Activated CD8-positive, alpha-beta memory T cell treated with anti-CD3 and anti-CD28 coated beads for 36 hours (primary cell): ENCODE results near the gene DOCK6. TPM values are rescaled to one million over a fixed set of nuclear protein-coding genes. Genes with fewer than 3 reads are reported as not detected.
"Not testable (repeated sequence)": the region's sequence is repeated elsewhere in the genome, so short reads cannot be mapped to it uniquely, and the experiment has no call there.

Source experiments
- CTCF ChIA-PET: fragments of 350-600 bp; sonication (Branson Sonifier 250); formaldehyde crosslinking; loops from one replicate; lab custom pipeline; 2021; ENCODE audit warnings: antibody characterized with exemption; lab: Charles Lee
- POLR2A ChIA-PET: fragments of 350-600 bp; sonication (Branson Sonifier 250); formaldehyde crosslinking; loops from one replicate; lab custom pipeline; 2021; ENCODE audit warnings: antibody characterized with exemption; lab: Charles Lee
- total RNA-seq, 2 experiments: library from RNA; stranded (reverse); gene quantifications; one replicate each; pipeline ENCODE4 v1.2.3, GENCODE V29; 2021

Gene DOCK6
- total RNA-seq, 2 experiments from 2014 or later: 2.2 to 3.0 TPM

GRCh38 chr19:11169896-11170678, 92.2 kb downstream of the DOCK6 start:
- CTCF ChIA-PET: no interaction called here
- POLR2A ChIA-PET: no interaction called here

- POLR2A ChIA-PET: no interaction called here
- CTCF ChIA-PET: no interaction called here
Measured at GRCh38 chr19:11168568-11168967, 93.8 kb downstream of the DOCK6 start.

- CTCF ChIA-PET: no interaction called here
Measured at GRCh38 chr19:11166281-11167142, 95.8 kb downstream of the DOCK6 start.

GRCh38 chr19:11165486-11166030, 96.8 kb downstream of the DOCK6 start:
- ChIA-PET CTCF (no interaction called here), POLR2A (no interaction called here)

More at GRCh38 chr19:11166281-11167142, 95.8 kb downstream of the DOCK6 start:
- POLR2A ChIA-PET: no interaction called here

GRCh38 chr19:11164879-11165406, 97.4 kb downstream of the DOCK6 start:
- ChIA-PET POLR2A (no interaction called here), CTCF (no interaction called here)

GRCh38 chr19:11164296-11164695, 98.0 kb downstream of the DOCK6 start:
- ChIA-PET CTCF (interaction anchor here (0.6 kb wide), 2 partner anchors 79 to 223 kb away, joined by 3 read pairs; no protein-coding TSS in a partner anchor), POLR2A (interaction anchor here (0.6 kb wide), 1 partner anchor 49 kb away, joined by 3 read pairs; no protein-coding TSS in a partner anchor)

- POLR2A ChIA-PET, CTCF ChIA-PET: not testable (repeated sequence)
Measured at GRCh38 chr19:11160440-11160768, 101.9 kb downstream of the DOCK6 start.

GRCh38 chr19:11159598-11160439, 102.5 kb downstream of the DOCK6 start:
- POLR2A ChIA-PET: no interaction called here
- CTCF ChIA-PET: no interaction called here

GRCh38 chr19:11155373-11156120, 106.8 kb downstream of the DOCK6 start, which contains the start of gene SPC24:
TSS of gene SPC24 (minus strand) at chr19:11155782. CDS start at chr19:11155776, 6 bp downstream.
- ChIA-PET POLR2A (interaction anchor here (0.5 to 1.0 kb wide), 3 partner anchors 9 to 404 kb away, joined by 3 to 4 read pairs (median 4); no protein-coding TSS in a partner anchor), CTCF (interaction anchor here (0.5 to 1.8 kb wide), 3 partner anchors 19 to 831 kb away, joined by 3 to 4 read pairs (median 3); no protein-coding TSS in a partner anchor)

GRCh38 chr19:11154683-11155047, 107.7 kb downstream of the DOCK6 start:
- CTCF ChIA-PET: interaction anchor here (0.6 to 1.8 kb wide), 2 partner anchors 18 to 674 kb away, joined by 3 to 4 read pairs; no protein-coding TSS in a partner anchor
- POLR2A ChIA-PET: interaction anchor here (0.5 to 0.6 kb wide), 2 partner anchors 8 to 68 kb away, joined by 3 to 4 read pairs; no protein-coding TSS in a partner anchor

GRCh38 chr19:11152318-11153062, 109.8 kb downstream of the DOCK6 start:
- POLR2A ChIA-PET: no interaction called here

GRCh38 chr19:11151181-11151580, 111.1 kb downstream of the DOCK6 start:
- CTCF ChIA-PET: no interaction called here

More at GRCh38 chr19:11152318-11153062, 109.8 kb downstream of the DOCK6 start:
- CTCF ChIA-PET: interaction anchor here (0.6 kb wide), 1 partner anchor 193 kb away, joined by 4 read pairs; no protein-coding TSS in a partner anchor

More at GRCh38 chr19:11151181-11151580, 111.1 kb downstream of the DOCK6 start:
- POLR2A ChIA-PET: interaction anchor here (0.5 kb wide), 1 partner anchor 93 kb away, joined by 3 read pairs; no protein-coding TSS in a partner anchor

Other genes starting within 250 kb of the DOCK6 start
- gene LDLR, start 173.1 kb downstream of the DOCK6 start, total RNA-seq: 10 to 100 TPM; 65.6 to 67.9 TPM
- 10 to 100 TPM; 37.7 to 37.9 TPM for gene SPC24, start 106.7 kb downstream of the DOCK6 start, total RNA-seq
- gene KANK2, start 65.0 kb downstream of the DOCK6 start, total RNA-seq: 1 to 10 TPM; 1.5 to 3.2 TPM
- not detected for gene ANGPTL8, start 22.9 kb downstream of the DOCK6 start, total RNA-seq
- not detected for gene TSPAN16, start 33.6 kb upstream of the DOCK6 start, total RNA-seq
- gene RAB3D, start 77.1 kb upstream of the DOCK6 start, total RNA-seq: 1 to 10 TPM; 5.4 to 5.5 TPM
- 10 to 100 TPM; 26.0 to 29.3 TPM for gene TMEM205, start 83.7 kb upstream of the DOCK6 start, total RNA-seq
- 10 to 100 TPM; 10.9 to 12.1 TPM for gene CCDC159, start 84.0 kb upstream of the DOCK6 start, total RNA-seq
- 1 to 10 TPM; 1.3 to 1.7 TPM for gene PLPPR2, start 92.9 kb upstream of the DOCK6 start, total RNA-seq
- gene SWSAP1, start 112.1 kb upstream of the DOCK6 start, total RNA-seq: 1 to 10 TPM; 1.6 to 2.6 TPM
- 1 to 10 TPM; 4.9 to 5.2 TPM for gene EPOR, start 121.8 kb upstream of the DOCK6 start, total RNA-seq
- not detected for gene RGL3, start 156.8 kb upstream of the DOCK6 start, total RNA-seq
- under 1 TPM in 1 of 2 experiments, not detected in 1; 0.19 TPM for gene ODAD3, start 172.6 kb upstream of the DOCK6 start, total RNA-seq
- 100 to 1,000 TPM; 254 to 256 TPM for gene PRKCSH, start 173.1 kb upstream of the DOCK6 start, total RNA-seq
- gene ELAVL3, start 218.5 kb upstream of the DOCK6 start, total RNA-seq: not detected
- 10 to 100 TPM; 13.5 to 16.6 TPM for gene ZNF653, start 243.3 kb upstream of the DOCK6 start, total RNA-seq